ENCODE data around the gene DPEP2. TPM values are rescaled to one million over a fixed set of nuclear protein-coding genes. Genes with fewer than 3 reads are reported as not detected.

Gene DPEP2
- total and polyA plus RNA-seq, 2 of the 13 experiments (the other 11 are each of a cell fraction or from before 2014, with no cell fraction given), result 0.18 TPM; not detected in 1

GRCh38 chr16:67993207-67994039 lies 5.9 kb downstream of the DPEP2 start (continued):
- TF ChIP-seq, protein P1, sequence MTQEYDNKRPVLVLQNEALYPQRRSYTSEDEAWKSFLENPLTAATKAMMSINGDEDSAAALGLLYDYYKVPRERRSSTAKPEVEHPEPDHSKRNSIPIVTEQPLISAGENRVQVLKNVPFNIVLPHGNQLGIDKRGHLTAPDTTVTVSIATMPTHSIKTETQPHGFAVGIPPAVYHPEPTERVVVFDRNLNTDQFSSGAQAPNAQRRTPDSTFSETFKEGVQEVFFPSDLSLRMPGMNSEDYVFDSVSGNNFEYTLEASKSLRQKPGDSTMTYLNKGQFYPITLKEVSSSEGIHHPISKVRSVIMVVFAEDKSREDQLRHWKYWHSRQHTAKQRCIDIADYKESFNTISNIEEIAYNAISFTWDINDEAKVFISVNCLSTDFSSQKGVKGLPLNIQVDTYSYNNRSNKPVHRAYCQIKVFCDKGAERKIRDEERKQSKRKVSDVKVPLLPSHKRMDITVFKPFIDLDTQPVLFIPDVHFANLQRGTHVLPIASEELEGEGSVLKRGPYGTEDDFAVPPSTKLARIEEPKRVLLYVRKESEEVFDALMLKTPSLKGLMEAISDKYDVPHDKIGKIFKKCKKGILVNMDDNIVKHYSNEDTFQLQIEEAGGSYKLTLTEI (CRISPR knock-in tag; conservative IDR thresholded peaks at IDR 0.05), result no peak
- TF ChIP-seq ZNF33B (CRISPR knock-in tag; IDR thresholded peaks at IDR 0.05) (no peak), JDP2 (CRISPR knock-in tag; IDR thresholded peaks at IDR 0.05; ENCODE audit: borderline replicate concordance) (no peak), PRMT3 (CRISPR knock-in tag; IDR thresholded peaks at IDR 0.05; ENCODE audit: borderline replicate concordance, low read depth) (0 out of 2 replicates have a peak, but pooled peaks have one; percentile 15), CHD4 (IDR thresholded peaks at IDR 0.05; ENCODE audit: borderline replicate concordance, low read length) (0 out of 2 replicates have a peak, but pooled peaks have one; percentile 34), HNF4G (IDR thresholded peaks at IDR 0.05; ENCODE audit: borderline replicate concordance, low read depth, low read length) (no peak), HNF4G (CRISPR knock-in tag; IDR thresholded peaks at IDR 0.05; ENCODE audit: borderline replicate concordance, low read depth) (no peak), SCMH1 (CRISPR knock-in tag; IDR thresholded peaks at IDR 0.05; ENCODE audit: borderline replicate concordance) (no peak), ZSCAN30 (CRISPR knock-in tag; IDR thresholded peaks at IDR 0.05) (no peak), ZNF30 (CRISPR knock-in tag; IDR thresholded peaks at IDR 0.05) (no peak), MAZ (IDR thresholded peaks at IDR 0.05; ENCODE audit: borderline replicate concordance, low read depth, low read length) (peak; percentile 60; the same call in 1 of the 2 replicates), MAZ (CRISPR knock-in tag; IDR thresholded peaks at IDR 0.05; ENCODE audit: low read depth) (peak; percentile 89), MZF1 (CRISPR knock-in tag; IDR thresholded peaks at IDR 0.05; ENCODE audit: borderline replicate concordance) (no peak; the same call in 1 of the 2 replicates), NFYC (CRISPR knock-in tag; IDR thresholded peaks at IDR 0.05) (peak; percentile 30; the same call in 1 of the 2 replicates)
- TF ChIP-seq, protein P2, sequence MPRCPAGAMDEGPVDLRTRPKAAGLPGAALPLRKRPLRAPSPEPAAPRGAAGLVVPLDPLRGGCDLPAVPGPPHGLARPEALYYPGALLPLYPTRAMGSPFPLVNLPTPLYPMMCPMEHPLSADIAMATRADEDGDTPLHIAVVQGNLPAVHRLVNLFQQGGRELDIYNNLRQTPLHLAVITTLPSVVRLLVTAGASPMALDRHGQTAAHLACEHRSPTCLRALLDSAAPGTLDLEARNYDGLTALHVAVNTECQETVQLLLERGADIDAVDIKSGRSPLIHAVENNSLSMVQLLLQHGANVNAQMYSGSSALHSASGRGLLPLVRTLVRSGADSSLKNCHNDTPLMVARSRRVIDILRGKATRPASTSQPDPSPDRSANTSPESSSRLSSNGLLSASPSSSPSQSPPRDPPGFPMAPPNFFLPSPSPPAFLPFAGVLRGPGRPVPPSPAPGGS (CRISPR knock-in tag; IDR thresholded peaks at IDR 0.05), result no peak; the same call in 1 of the 2 replicates
- TF ChIP-seq, protein P3, sequence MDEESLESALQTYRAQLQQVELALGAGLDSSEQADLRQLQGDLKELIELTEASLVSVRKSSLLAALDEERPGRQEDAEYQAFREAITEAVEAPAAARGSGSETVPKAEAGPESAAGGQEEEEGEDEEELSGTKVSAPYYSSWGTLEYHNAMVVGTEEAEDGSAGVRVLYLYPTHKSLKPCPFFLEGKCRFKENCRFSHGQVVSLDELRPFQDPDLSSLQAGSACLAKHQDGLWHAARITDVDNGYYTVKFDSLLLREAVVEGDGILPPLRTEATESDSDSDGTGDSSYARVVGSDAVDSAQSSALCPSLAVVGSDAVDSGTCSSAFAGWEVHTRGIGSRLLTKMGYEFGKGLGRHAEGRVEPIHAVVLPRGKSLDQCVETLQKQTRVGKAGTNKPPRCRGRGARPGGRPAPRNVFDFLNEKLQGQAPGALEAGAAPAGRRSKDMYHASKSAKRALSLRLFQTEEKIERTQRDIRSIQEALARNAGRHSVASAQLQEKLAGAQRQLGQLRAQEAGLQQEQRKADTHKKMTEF (CRISPR knock-in tag; IDR thresholded peaks at IDR 0.05), result peak; percentile 94
- TF ChIP-seq, protein P4, sequence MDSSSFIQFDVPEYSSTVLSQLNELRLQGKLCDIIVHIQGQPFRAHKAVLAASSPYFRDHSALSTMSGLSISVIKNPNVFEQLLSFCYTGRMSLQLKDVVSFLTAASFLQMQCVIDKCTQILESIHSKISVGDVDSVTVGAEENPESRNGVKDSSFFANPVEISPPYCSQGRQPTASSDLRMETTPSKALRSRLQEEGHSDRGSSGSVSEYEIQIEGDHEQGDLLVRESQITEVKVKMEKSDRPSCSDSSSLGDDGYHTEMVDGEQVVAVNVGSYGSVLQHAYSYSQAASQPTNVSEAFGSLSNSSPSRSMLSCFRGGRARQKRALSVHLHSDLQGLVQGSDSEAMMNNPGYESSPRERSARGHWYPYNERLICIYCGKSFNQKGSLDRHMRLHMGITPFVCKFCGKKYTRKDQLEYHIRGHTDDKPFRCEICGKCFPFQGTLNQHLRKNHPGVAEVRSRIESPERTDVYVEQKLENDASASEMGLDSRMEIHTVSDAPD (CRISPR knock-in tag; IDR thresholded peaks at IDR 0.05), result no peak
- TF ChIP-seq, protein P5, sequence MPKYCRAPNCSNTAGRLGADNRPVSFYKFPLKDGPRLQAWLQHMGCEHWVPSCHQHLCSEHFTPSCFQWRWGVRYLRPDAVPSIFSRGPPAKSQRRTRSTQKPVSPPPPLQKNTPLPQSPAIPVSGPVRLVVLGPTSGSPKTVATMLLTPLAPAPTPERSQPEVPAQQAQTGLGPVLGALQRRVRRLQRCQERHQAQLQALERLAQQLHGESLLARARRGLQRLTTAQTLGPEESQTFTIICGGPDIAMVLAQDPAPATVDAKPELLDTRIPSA (CRISPR knock-in tag; IDR thresholded peaks at IDR 0.05; ENCODE audit: borderline replicate concordance), result no peak

All from HepG2 (cell line).